GM19240 (cell line): ENCODE data around the gene CEBPA.

ENCODE experiments used
- DNase-seq: peaks from one replicate; pipeline ENCODE4 v3.0.0; 2011; ENCODE audit warnings: low spot score; ENCODE audit not compliant: insufficient read length

The CEBPA gene

GRCh38 chr19:33302175-33302973, at the start of gene CEBPA:
TSS of gene CEBPA (minus strand) at chr19:33302534. CDS start at chr19:33302414, 120 bp downstream.
- peak; percentile 67 for DNase-seq

DNA sequence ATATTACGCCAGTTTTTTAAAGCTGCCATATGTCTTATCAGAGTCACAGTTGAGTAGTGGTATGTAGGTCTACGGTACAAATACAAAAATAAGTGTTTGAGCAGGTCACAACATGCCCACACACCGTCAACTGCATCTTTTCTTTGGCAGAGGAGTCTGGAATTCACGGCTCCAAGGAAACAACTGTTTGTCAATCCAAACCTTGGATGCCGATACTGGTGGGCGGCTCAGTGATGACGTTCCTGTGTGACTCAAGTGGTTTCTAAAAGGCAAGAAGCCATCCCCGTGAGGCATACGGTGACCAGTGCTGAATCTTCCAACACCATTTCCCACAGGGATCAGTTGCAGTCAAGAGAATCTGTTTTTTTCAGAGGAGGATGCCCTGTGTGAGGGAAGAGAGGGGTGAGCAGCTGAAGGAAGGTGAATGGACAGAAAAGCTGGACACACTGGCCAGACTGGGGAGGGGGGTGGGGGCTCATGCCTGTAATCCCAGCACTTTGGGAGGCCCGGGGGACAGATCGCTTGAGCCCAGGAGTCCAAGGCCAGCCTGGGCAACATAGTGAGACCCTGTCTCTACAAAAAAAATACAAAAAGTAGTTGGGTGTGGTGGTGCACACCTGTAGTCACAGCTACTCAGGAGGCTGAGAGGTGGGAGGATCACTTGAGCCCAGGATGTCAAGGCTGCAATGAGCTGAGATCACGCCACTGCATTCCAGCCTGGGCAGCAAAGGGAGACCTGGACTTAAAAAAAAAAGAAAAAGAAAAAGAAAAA, 48.4 kb upstream of the CEBPA start:
- DNase-seq = no peak

- no peak for DNase-seq
These were observed 47.3 kb upstream of the CEBPA start for GRCh38 chr19:33349319-33350289.

GRCh38 chr19:33348301-33349010, 46.1 kb upstream of the CEBPA start:
- DNase-seq = no peak

DNA sequence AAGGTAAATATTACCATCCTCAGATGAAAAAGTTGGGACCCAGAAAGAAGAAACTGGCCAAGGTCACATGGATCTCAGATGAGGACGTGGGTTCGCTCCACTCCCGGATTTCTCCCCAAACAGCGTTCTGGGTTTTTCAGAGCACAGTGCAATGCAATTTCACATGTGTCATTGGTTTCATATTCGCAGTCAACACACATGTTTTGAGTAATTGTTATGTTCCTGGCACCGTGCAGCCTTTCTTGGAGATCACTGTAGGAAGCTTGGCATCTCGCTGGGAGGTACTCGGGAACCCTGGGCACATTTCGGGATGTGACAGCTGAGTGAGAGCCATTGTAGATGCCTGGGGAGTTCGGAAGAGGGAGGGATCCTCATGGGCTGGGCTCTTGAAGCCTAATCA, 45.0 kb upstream of the CEBPA start:
- no peak for DNase-seq

- no peak for DNase-seq
These were observed 44.3 kb upstream of the CEBPA start for GRCh38 chr19:33346665-33347064.

- DNase-seq = no peak
These were observed 42.8 kb upstream of the CEBPA start for GRCh38 chr19:33345163-33345562.

DNA sequence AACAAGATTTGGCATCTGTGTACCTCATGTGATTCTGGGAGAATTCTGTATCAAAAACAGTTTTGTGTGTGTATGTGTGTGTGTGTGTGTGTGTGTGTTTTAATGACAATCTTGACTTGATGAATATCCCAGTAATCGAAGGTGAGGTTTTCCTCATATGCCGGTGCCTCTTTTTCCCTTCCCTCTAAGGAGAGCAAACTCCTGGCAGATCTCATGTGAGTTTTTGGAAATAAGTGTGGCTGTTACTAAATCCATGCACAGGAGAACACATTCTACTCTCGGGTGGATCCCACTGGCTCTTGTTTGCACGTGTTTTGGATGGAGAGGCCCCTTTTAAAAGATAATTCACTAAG, 42.2 kb upstream of the CEBPA start:
- DNase-seq = no peak

- no peak for DNase-seq
These were observed 41.7 kb upstream of the CEBPA start for GRCh38 chr19:33343859-33344572.

- DNase-seq = no peak
These were observed 41.0 kb upstream of the CEBPA start for GRCh38 chr19:33343301-33343700.

GRCh38 chr19:33340991-33341390, 38.7 kb upstream of the CEBPA start:
- no peak for DNase-seq

DNA sequence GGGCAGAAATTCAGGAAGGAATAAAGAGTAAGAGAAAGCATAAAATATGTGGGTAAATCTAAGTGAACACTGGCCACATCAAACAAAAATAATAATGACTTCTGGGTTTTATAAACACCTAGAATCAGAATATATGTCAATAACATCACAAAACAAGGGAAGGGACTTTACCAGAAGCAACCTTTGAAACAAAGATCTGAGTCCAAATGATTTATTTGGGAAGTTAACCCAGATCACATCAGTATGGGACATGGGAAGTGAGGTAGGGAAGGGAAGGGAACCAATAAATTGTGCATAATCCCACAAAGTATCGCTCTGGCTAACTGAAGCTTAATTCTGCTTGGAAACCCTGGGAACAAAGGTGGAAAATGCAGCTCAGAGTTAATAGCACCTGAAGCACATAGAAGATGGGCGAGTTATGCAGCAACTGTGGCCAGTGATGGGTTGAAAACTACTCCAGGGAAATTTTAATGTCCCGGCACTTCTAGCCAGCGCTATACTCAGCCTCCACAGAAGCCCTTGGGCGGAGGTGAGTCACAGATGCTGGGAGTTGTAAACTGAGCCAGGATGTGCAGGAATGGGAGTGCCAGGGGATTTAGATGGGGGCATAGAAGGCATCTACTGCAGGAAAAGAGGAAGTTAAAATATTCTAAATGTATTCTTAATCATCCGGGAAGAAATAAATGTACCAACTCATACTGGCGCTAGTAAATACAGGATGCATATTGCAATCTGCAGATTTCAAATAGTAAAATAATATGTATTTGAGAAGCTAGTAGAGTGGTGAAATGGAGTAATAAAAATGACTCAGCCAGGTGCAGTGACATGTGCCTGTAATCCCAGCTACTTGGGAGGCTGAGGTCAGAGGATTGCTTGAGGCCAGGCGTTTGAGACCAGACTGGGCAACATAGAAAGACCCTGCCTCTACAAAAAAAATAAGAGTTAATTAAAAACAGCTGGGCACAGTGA, 37.0 kb upstream of the CEBPA start:
- DNase-seq = no peak

DNA sequence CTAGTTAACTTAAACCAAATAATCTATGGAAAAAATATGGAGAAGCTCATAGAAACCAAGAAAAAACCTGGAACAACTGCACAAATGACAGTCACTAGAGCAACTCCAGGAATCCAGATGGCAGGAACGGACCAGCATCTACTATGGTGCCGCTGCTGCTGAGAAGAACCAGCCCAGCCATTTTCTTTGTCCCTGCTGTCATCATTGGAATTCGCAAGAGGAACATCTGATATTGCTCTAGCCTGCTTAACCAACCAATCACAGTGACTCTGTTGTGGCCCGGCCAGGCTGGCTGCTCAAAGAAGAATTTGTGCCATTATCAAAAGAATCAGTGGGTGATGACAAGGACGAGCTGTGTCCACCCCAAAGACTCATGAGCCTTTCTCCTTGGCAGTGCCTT, 33.1 kb upstream of the CEBPA start:
- no peak for DNase-seq

DNA sequence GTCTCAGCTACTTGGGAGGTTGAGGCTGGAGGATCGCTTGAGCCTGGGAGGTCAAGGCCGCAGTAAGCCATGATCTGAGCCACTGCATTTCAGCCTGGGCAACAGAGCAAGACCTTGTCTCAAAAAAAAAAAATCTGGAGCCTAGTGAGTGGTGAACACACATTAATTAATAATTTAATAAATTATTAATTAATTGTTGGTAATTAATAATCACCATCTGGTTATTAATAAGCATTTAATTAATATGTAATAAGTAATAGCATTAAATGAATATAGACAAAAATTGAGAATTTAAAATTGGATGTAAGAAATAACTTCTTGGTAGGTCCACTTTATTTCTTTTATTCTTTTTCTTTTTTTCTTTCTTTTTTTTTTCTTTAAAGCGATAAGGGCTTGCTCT, 31.9 kb upstream of the CEBPA start:
- DNase-seq = no peak

DNA sequence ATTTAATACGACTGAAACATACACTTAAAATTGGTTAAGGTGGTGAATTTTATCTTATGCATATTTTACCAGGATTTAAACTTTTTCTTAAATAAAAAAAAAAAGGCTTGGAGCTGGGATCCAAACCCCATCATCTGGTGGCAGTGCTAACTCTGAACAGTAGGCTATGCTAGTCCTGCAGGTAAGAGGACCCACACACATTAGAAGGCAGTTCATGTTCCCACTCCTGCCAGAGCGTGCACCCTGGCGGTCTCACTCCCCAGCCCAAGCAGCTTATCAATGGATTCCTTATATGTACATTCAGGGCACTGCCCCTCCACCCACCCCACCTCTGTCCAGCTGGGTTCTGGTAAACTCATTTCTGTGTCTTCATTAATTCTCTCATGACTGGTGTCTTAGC, 31.3 kb upstream of the CEBPA start:
- no peak for DNase-seq

DNA sequence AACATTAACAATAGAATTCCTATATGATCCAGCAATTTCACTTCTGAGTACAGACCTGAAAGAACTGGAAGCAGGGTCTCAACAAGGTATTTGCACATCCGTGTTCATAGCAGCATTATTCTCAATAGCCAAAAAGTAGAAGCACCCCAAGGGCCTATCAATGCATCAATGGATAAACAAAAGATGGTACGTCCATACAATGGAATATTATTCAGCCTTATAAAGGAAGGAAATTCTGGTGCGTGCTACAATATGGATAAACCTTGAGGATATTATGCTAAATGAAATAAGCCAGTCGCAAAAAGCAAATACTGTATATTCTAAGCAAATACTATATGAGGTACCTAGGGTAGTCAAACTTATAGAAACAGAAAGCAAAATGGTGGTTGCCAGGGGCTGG, 30.8 kb upstream of the CEBPA start:
- no peak for DNase-seq

DNA sequence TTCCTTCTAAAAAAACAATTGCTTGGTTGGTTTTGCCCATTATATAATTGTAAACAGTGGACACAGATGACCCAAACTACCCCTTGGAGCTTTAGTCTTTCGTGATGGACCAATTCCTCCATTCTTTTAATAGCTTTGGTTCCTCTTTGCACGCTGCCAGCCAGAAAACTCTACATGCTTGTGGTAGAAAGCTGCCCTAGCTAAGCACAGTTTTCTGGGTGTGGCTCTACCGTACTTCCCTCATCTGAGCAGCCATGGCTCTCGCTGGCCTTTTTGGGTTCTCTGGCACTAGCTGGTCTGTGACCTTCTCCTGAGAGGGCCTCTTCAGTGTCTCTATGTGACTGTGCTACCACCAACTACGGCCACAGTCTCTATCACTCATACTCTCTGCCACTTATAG, 29.9 kb upstream of the CEBPA start:
- DNase-seq = no peak

GRCh38 chr19:33329736-33330135, 27.4 kb upstream of the CEBPA start:
- no peak for DNase-seq

GRCh38 chr19:33329060-33329459, 26.7 kb upstream of the CEBPA start:
- DNase-seq = no peak
